A673 (cell line): ENCODE data around the gene PLIN5. TPM values are rescaled to one million over a fixed set of nuclear protein-coding genes. Genes with fewer than 3 reads are reported as not detected.

Experiments
- BruUV-seq: library from RNA; stranded (reverse); fragments of 400-500 nt; replicated peaks from 2 replicates; lab custom pipeline; 2021; lab: Mats Ljungman, UMichigan
- CTCF ChIA-PET: fragments of 300-600 bp; sonication (Branson Sonifier 250); formaldehyde crosslinking; loops from one replicate; lab custom pipeline; 2022; ENCODE audit warnings: antibody characterized with exemption; lab: Charles Lee
- POLR2A ChIA-PET: fragments of 300-600 bp; sonication (Branson Sonifier 250); formaldehyde crosslinking; loops from one replicate; lab custom pipeline; 2022; ENCODE audit warnings: antibody characterized with exemption; ENCODE audit not compliant: low non-redundant PET; lab: Charles Lee
- DNase-seq: peaks from one replicate; pipeline ENCODE4 v3.0.0-alpha.2; 2015; ENCODE audit warnings: low spot score
- H3K27ac ChIP-seq: fragments of 200-600 bp; sonication (generic); 2 replicates; pipeline ENCODE4 v1.5.1; 2016; ENCODE audit warnings: mixed run types, low read depth, mild to moderate bottlenecking, mixed read lengths, antibody characterized with exemption, low read length; ENCODE audit not compliant: poor library complexity, severe bottlenecking
- H3K27me3 ChIP-seq: fragments of 200-600 bp; sonication (generic); replicated peaks from 2 replicates; pipeline ENCODE4 v1.6.1; 2017; ENCODE audit warnings: mixed run types, low read depth, mild to moderate bottlenecking, mixed read lengths, antibody characterized with exemption, low read length; ENCODE audit not compliant: insufficient read depth, poor library complexity
- H3K36me3 ChIP-seq: fragments of 200-600 bp; sonication (generic); 2 replicates; pipeline ENCODE4 v1.6.1; 2016; ENCODE audit warnings: mixed run types, mild to moderate bottlenecking, mixed read lengths, antibody characterized with exemption, low read length; ENCODE audit not compliant: insufficient read depth, poor library complexity, severe bottlenecking
- H3K4me1 ChIP-seq: fragments of 200-600 bp; sonication (generic); 2 replicates; pipeline ENCODE4 v1.6.1; 2017; ENCODE audit warnings: mixed run types, mild to moderate bottlenecking, mixed read lengths, antibody characterized with exemption, low read length; ENCODE audit not compliant: insufficient read depth, poor library complexity, severe bottlenecking
- H3K4me3 ChIP-seq: fragments of 200-600 bp; sonication (generic); 2 replicates; pipeline ENCODE4 v1.5.1; 2016; ENCODE audit warnings: low read depth, mixed run types, mild to moderate bottlenecking, mixed read lengths, low read length; ENCODE audit not compliant: poor library complexity, severe bottlenecking
- H3K9me3 ChIP-seq: fragments of 200-600 bp; sonication (generic); 2 replicates; pipeline ENCODE4 v1.6.1; 2016; ENCODE audit warnings: mixed run types, low read depth, mild to moderate bottlenecking, mixed read lengths, antibody characterized with exemption, low read length; ENCODE audit not compliant: poor library complexity, severe bottlenecking
- EZH2 ChIP-seq: fragments of 200-600 bp; sonication (generic); IDR thresholded peaks from 2 replicates; pipeline ENCODE4 v1.6.1; 2017; ENCODE audit warnings: borderline replicate concordance, low read depth, mild to moderate bottlenecking, mixed read lengths, antibody characterized with exemption, low read length; ENCODE audit not compliant: poor library complexity, severe bottlenecking
- intact Hi-C: fragments of 100-400 bp; cut with micrococcal nuclease; formaldehyde crosslinking; loops from one replicate; pipeline ENCODE4 v1.10.0; 2022; ENCODE audit not compliant: unreplicated experiment
- total RNA-seq: library from RNA; stranded (reverse); gene quantifications from 2 replicates; pipeline ENCODE4 v1.2.3, GENCODE V29; 2021
- TF ChIP-seq, protein P1 (sequence below): fragments of 300-800, 200-600 bp; sonication (generic); conservative IDR thresholded peaks from 2 replicates; pipeline ENCODE4 v1.5.1; 2017; ENCODE audit warnings: low read depth, mild to moderate bottlenecking, antibody characterized with exemption, low read length, moderate library complexity, mixed read lengths

The PLIN5 gene
- total RNA-seq, 1 experiment from 2014 or later, result 3.0 TPM

DNA sequence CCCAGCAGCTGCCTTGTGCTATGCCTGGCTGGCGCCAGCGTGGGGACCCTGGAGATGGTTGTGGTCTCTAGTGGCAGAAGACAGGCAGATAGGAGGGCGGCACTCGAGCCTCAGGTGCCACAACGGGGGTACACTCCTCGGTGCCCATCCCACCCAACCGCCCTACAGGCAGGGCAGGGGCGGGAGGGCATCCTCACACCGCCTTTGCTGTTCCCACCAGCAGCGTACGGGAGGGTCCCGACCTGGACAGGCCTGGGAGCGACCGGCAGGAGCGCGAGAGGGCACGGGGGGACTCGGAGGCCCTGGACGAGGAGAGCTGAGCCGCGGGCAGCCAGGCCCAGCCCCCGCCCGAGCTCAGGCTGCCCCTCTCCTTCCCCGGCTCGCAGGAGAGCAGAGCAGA, 33.3 kb downstream of the PLIN5 start:
- BruUV-seq, result no TSS peak
- H3K36me3 ChIP-seq, result peaks cover 14% of the 10 kb centered on the region
- no peak for TF ChIP-seq EZH2
- TF ChIP-seq, protein P1, sequence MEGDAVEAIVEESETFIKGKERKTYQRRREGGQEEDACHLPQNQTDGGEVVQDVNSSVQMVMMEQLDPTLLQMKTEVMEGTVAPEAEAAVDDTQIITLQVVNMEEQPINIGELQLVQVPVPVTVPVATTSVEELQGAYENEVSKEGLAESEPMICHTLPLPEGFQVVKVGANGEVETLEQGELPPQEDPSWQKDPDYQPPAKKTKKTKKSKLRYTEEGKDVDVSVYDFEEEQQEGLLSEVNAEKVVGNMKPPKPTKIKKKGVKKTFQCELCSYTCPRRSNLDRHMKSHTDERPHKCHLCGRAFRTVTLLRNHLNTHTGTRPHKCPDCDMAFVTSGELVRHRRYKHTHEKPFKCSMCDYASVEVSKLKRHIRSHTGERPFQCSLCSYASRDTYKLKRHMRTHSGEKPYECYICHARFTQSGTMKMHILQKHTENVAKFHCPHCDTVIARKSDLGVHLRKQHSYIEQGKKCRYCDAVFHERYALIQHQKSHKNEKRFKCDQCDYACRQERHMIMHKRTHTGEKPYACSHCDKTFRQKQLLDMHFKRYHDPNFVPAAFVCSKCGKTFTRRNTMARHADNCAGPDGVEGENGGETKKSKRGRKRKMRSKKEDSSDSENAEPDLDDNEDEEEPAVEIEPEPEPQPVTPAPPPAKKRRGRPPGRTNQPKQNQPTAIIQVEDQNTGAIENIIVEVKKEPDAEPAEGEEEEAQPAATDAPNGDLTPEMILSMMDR, result no peak
- no peaks in the 10 kb centered on the region for H3K27me3 ChIP-seq
- intact Hi-C loops, result no loop called here
- no peak for DNase-seq
- POLR2A ChIA-PET, result no interaction called here
- H3K4me1 ChIP-seq, result no peaks in the 10 kb centered on the region
- H3K9me3 ChIP-seq, result no peaks in the 10 kb centered on the region
- H3K27ac ChIP-seq, result no peak overlapping the region
- no peak overlapping the region for H3K4me3 ChIP-seq
- CTCF ChIA-PET, result no interaction called here

DNA sequence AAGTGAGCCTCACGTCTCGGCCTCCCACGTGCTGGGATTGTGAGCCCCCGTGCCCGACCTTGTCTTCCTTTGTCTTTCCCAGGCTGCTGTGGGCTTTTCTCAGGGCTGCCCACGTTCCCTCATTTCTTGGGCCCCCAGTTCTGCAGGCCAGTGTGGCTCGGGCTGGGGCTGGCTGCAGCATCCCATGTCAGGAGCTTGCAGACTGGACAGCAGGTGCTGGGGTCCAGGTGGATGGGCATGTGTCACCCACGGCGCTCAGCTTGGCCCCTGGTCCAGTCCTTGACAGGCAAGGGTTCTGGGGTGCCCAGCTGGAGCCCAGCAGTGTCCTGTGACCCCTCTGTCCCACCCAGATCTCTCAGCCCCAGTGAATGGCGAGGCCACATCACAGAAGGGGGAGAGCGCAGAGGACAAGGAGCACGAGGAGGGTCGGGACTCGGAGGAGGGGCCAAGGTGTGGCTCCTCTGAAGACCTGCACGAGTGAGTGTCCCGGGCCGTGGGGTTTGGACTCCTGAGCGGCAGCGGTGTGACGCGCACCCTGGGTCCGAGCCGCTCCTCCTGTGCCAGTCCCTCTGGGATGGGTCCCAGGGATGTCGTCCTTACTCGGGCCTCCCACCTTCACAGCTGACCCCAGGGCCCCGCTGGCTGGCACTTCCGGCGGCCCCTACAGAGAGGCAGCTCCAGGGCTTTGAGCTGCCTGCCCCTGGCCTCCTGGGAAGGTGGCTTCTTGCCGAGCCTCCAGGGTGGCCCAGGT, 34.0 kb downstream of the PLIN5 start:
- H3K27me3 ChIP-seq, result no peaks in the 10 kb centered on the region
- no TSS peak for BruUV-seq
- ChIA-PET CTCF (no interaction called here), POLR2A (no interaction called here)
- H3K4me3 ChIP-seq, result no peak overlapping the region
- H3K4me1 ChIP-seq, result no peaks in the 10 kb centered on the region
- TF ChIP-seq, protein P1, result no peak
- TF ChIP-seq EZH2, result no peak
- H3K9me3 ChIP-seq, result no peaks in the 10 kb centered on the region
- intact Hi-C loops, result no loop called here
- H3K27ac ChIP-seq, result no peak overlapping the region
- no peak for DNase-seq
- peaks cover 18% of the 10 kb centered on the region for H3K36me3 ChIP-seq

DNA sequence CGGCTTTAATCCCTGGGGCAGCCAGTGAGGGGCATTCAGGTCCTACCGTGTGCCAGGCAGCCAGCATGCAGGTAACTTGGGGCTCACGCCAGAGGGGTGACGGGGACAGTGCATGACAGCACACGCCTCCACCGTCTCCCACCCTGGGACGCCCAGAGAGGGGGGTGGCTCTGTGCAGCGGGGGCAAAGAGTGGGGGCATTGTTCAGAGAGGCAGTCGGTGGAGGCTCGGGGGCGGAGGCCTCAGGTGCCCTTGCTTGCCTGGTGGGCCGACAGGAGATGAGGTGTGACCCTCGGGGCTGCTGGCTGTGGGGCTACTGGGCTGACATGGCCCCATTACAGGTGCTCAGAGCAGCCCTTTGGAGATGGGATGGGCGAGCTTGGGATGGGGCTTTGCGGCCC, 35.2 kb downstream of the PLIN5 start:
- H3K4me1 ChIP-seq, result no peaks in the 10 kb centered on the region
- CTCF ChIA-PET, result no interaction called here
- no TSS peak for BruUV-seq
- POLR2A ChIA-PET, result interaction anchor here (0.7 kb wide), 1 partner anchor 83 kb away, joined by 4 read pairs; no protein-coding TSS in a partner anchor
- no peak overlapping the region for H3K27ac ChIP-seq
- no peaks in the 10 kb centered on the region for H3K9me3 ChIP-seq
- TF ChIP-seq, protein P1, result no peak
- no peak for TF ChIP-seq EZH2
- no peaks in the 10 kb centered on the region for H3K27me3 ChIP-seq
- intact Hi-C loops, result no loop called here
- no peak overlapping the region for H3K4me3 ChIP-seq
- peaks cover 19% of the 10 kb centered on the region for H3K36me3 ChIP-seq
- no peak for DNase-seq
